Glutamatergic neuron (in vitro differentiated cells): ENCODE data around the gene SREBF2. TPM values are rescaled to one million over a fixed set of nuclear protein-coding genes. Genes with fewer than 3 reads are reported as not detected.

Experiments used
- DNase-seq: peaks from one replicate; pipeline ENCODE4 v3.0.0; 2022
- H3K27ac Mint-ChIP-seq: one replicate; pipeline ENCODE4 v1.8.0; 2020; ENCODE audit warnings: mild to moderate bottlenecking, mixed read lengths, inconsistent platforms; ENCODE audit not compliant: unreplicated experiment
- H3K27me3 Mint-ChIP-seq: one replicate; pipeline ENCODE4 v1.8.0; 2020; ENCODE audit warnings: mild to moderate bottlenecking, moderate library complexity, mixed read lengths, inconsistent platforms; ENCODE audit not compliant: unreplicated experiment
- H3K36me3 Mint-ChIP-seq: one replicate; pipeline ENCODE4 v1.8.0; 2020; ENCODE audit warnings: mild to moderate bottlenecking, mixed read lengths, inconsistent platforms; ENCODE audit not compliant: unreplicated experiment
- H3K4me1 Mint-ChIP-seq: one replicate; pipeline ENCODE4 v1.8.0; 2020; ENCODE audit warnings: mild to moderate bottlenecking, low read depth, mixed read lengths, inconsistent platforms; ENCODE audit not compliant: unreplicated experiment
- H3K4me3 Mint-ChIP-seq: one replicate; pipeline ENCODE4 v1.8.0; 2020; ENCODE audit warnings: mild to moderate bottlenecking, mixed read lengths, inconsistent platforms; ENCODE audit not compliant: unreplicated experiment
- H3K9me3 Mint-ChIP-seq: one replicate; pipeline ENCODE4 v1.8.0; 2020; ENCODE audit warnings: mild to moderate bottlenecking, moderate library complexity, mixed read lengths, inconsistent platforms; ENCODE audit not compliant: unreplicated experiment
- total RNA-seq: library from RNA; stranded (reverse); fragmentation: NEBNext Ultra II Directional; extraction: Animal tissue kit (Norgen Biotek cat#: 25700); gene quantifications from one replicate; pipeline ENCODE4 v1.2.1, GENCODE V29; 2021; ENCODE audit not compliant: unreplicated experiment
- TF ChIP-seq, protein P1 (sequence below): fragments of 200-600 bp; sonication (generic); IDR thresholded peaks from one replicate; pipeline ENCODE4 v1.5.0; 2021; ENCODE audit not compliant: partially characterized antibody, unreplicated experiment

Gene SREBF2
- total RNA-seq, 1 donor from 2014 or later = 291 TPM

GRCh38 chr22:41936894-41937169, 103.9 kb downstream of the SREBF2 start:
- Mint-ChIP-seq H3K4me3 (no peak overlapping the region), H3K9me3 (peaks cover 1% of the 10 kb centered on the region), H3K27me3 (peaks cover 2% of the 10 kb centered on the region), H3K36me3 (no peaks in the 10 kb centered on the region), H3K27ac (no peak overlapping the region), H3K4me1 (no peaks in the 10 kb centered on the region)
- TF ChIP-seq, protein P1, sequence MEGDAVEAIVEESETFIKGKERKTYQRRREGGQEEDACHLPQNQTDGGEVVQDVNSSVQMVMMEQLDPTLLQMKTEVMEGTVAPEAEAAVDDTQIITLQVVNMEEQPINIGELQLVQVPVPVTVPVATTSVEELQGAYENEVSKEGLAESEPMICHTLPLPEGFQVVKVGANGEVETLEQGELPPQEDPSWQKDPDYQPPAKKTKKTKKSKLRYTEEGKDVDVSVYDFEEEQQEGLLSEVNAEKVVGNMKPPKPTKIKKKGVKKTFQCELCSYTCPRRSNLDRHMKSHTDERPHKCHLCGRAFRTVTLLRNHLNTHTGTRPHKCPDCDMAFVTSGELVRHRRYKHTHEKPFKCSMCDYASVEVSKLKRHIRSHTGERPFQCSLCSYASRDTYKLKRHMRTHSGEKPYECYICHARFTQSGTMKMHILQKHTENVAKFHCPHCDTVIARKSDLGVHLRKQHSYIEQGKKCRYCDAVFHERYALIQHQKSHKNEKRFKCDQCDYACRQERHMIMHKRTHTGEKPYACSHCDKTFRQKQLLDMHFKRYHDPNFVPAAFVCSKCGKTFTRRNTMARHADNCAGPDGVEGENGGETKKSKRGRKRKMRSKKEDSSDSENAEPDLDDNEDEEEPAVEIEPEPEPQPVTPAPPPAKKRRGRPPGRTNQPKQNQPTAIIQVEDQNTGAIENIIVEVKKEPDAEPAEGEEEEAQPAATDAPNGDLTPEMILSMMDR = no peak
- no peak for DNase-seq

- TF ChIP-seq, protein P1 = no peak
- peaks cover 5% of the 10 kb centered on the region for H3K9me3 Mint-ChIP-seq
- peak overlapping the region; percentile 41 for H3K27ac Mint-ChIP-seq
- H3K4me3 Mint-ChIP-seq = no peak overlapping the region
- H3K27me3 Mint-ChIP-seq = peaks cover 1% of the 10 kb centered on the region
- H3K36me3 Mint-ChIP-seq = no peaks in the 10 kb centered on the region
- DNase-seq = no peak
- no peaks in the 10 kb centered on the region for H3K4me1 Mint-ChIP-seq
Observed at GRCh38 chr22:41939981-41940831, 107.3 kb downstream of the SREBF2 start.

GRCh38 chr22:41940832-41941765, 108.2 kb downstream of the SREBF2 start:
- Mint-ChIP-seq H3K4me1 (no peaks in the 10 kb centered on the region), H3K9me3 (peaks cover 4% of the 10 kb centered on the region), H3K27me3 (peaks cover 1% of the 10 kb centered on the region), H3K4me3 (no peak overlapping the region), H3K36me3 (no peaks in the 10 kb centered on the region), H3K27ac (no peak overlapping the region)
- TF ChIP-seq, protein P1 = peak; percentile 95
- DNase-seq = peak; percentile 91

- no peaks in the 10 kb centered on the region for H3K36me3 Mint-ChIP-seq
- no peak overlapping the region for H3K4me3 Mint-ChIP-seq
- H3K27me3 Mint-ChIP-seq = peaks cover 1% of the 10 kb centered on the region
- no peak for DNase-seq
- no peaks in the 10 kb centered on the region for H3K4me1 Mint-ChIP-seq
- TF ChIP-seq, protein P1 = no peak
- peaks cover 4% of the 10 kb centered on the region for H3K9me3 Mint-ChIP-seq
- H3K27ac Mint-ChIP-seq = no peak overlapping the region
Observed at GRCh38 chr22:41943661-41944209, 110.8 kb downstream of the SREBF2 start.
